K562 (cell line): ENCODE measurements around the gene ARL8A. TPM values are rescaled to one million over a fixed set of nuclear protein-coding genes. Genes with fewer than 3 reads are reported as not detected.
A peak's percentile ranks its signal among the peaks of the same experiment; 100 is the strongest.

Experiments used
- CBX3 ChIP-seq, 2 experiments: IDR thresholded peaks; 1 replicate in 1 of 2; 2 replicates in 1 of 2; pipeline ENCODE4 v1.6.1; 2012; ENCODE audit warnings: inconsistent platforms in 2 of 2, low read length in 2 of 2, borderline replicate concordance in 1 of 2, control low read depth in 1 of 2
- DIDO1 ChIP-seq: fragments of 450-650 bp; IDR thresholded peaks from 2 replicates; pipeline ENCODE4 v1.6.1; 2016; ENCODE audit warnings: low read depth, missing biosample characterization, missing genetic modification characterization
- HCFC1 ChIP-seq: IDR thresholded peaks from 2 replicates; pipeline ENCODE4 v1.6.1; 2012; ENCODE audit warnings: low read depth, low read length, improper control_type of control experiment
- IFI16 ChIP-seq: fragments of 250-450 bp; sonication (Bioruptor Pico); IDR thresholded peaks from 2 replicates; pipeline ENCODE4 v2.1.2; 2022; ENCODE audit warnings: mild to moderate bottlenecking, inconsistent platforms
- NFIX ChIP-seq: fragments of 250-450 bp; sonication (Bioruptor Pico); IDR thresholded peaks from 2 replicates; pipeline ENCODE4 v1.4.0; 2020; ENCODE audit warnings: low read depth, mild to moderate bottlenecking, moderate library complexity
- PCBP2 ChIP-seq: fragments of 200-400 bp; formaldehyde crosslinking; IDR thresholded peaks from 2 replicates; pipeline ENCODE4 v1.6.1; 2018; ENCODE audit warnings: low read length, low read depth, mild to moderate bottlenecking, moderate library complexity; ENCODE audit not compliant: poor library complexity, severe bottlenecking
- POLR2H ChIP-seq: IDR thresholded peaks from 2 replicates; pipeline ENCODE4 v1.6.1; 2016; ENCODE audit warnings: missing genetic modification characterization, low read depth, mild to moderate bottlenecking, control low read depth, missing compliant biosample characterization, moderate library complexity
- PTRF ChIP-seq: fragments of 450-650 bp; IDR thresholded peaks from 2 replicates; pipeline ENCODE4 v1.6.1; 2016; ENCODE audit warnings: mild to moderate bottlenecking, missing genetic modification characterization, missing compliant biosample characterization
- TAF15 ChIP-seq: fragments of 200-400 bp; formaldehyde crosslinking; IDR thresholded peaks from 2 replicates; pipeline ENCODE4 v1.6.1; 2017; ENCODE audit warnings: mild to moderate bottlenecking, low read depth, low read length, moderate library complexity
- ZNF134 ChIP-seq: fragments of 250-450 bp; sonication (Bioruptor Pico); conservative IDR thresholded peaks from 2 replicates; pipeline ENCODE4 v1.4.0; 2020
- ZNF780A ChIP-seq: fragments of 250-450 bp; sonication (Bioruptor Pico); IDR thresholded peaks from 2 replicates; pipeline ENCODE4 v1.5.0; 2021; ENCODE audit warnings: mild to moderate bottlenecking
- polyA plus RNA-seq, 8 experiments: library from polyadenylated mRNA; depleted of rRNA in 4 of 8; stranded (reverse) in 5 of 8; unstranded in 3 of 8; fragments of >200 nt; fragmentation: Nextera tagmentation in 2 of 8; fragmentation: Illumina TruSeq in 1 of 8; extraction: Ambion mirVana in 2 of 8; extraction: Trizol in 1 of 8; gene quantifications; 2 replicates each; pipeline versions ENCODE4 v1.2.1 to v1.2.3, GENCODE V29; 2011 to 2014; ENCODE audit warnings: inconsistent platforms in 1 of 8, missing spikeins in 1 of 8
- total RNA-seq, 7 experiments: library from RNA; depleted of rRNA in 6 of 7; stranded (reverse); fragments of >200 nt in 6 of 7; fragmentation: Illumina TruSeq in 2 of 7; extraction: Trizol in 2 of 7; gene quantifications; 2 replicates each; pipeline versions ENCODE4 v1.2.1 to v1.2.3, GENCODE V29; 2011 to 2021; ENCODE audit warnings: low replicate concordance in 1 of 7
- TF ChIP-seq, protein P1 (sequence below): fragments of 250-450 bp; sonication (Bioruptor Pico); IDR thresholded peaks from 2 replicates; pipeline ENCODE4 v1.9.0; 2021; ENCODE audit warnings: mild to moderate bottlenecking, inconsistent platforms
- TF ChIP-seq, protein P2 (sequence below): fragments of 450-650 bp; IDR thresholded peaks from 2 replicates; pipeline ENCODE4 v1.6.1; 2017; ENCODE audit warnings: antibody characterized with exemption
- TF ChIP-seq, protein P3 (sequence below): sonication (generic); formaldehyde crosslinking; IDR thresholded peaks from 2 replicates; pipeline ENCODE4 v1.8.0; 2022; ENCODE audit warnings: missing genetic modification reagents, mild to moderate bottlenecking, borderline replicate concordance
- TF ChIP-seq, protein P4 (sequence below): fragments of 450-650 bp; IDR thresholded peaks from 2 replicates; pipeline ENCODE4 v1.7.0; 2016; ENCODE audit warnings: borderline replicate concordance
- TF ChIP-seq, protein P5 (sequence below): fragments of 250-450 bp; sonication (Bioruptor Pico); IDR thresholded peaks from 2 replicates; pipeline ENCODE4 v1.4.0; 2020

Gene ARL8A
- total and polyA plus RNA-seq, 9 of the 15 experiments (the other 6 are each of a cell fraction or from before 2014, with no cell fraction given) = 0.17 to 27.3 (median 15.6) TPM

DNA sequence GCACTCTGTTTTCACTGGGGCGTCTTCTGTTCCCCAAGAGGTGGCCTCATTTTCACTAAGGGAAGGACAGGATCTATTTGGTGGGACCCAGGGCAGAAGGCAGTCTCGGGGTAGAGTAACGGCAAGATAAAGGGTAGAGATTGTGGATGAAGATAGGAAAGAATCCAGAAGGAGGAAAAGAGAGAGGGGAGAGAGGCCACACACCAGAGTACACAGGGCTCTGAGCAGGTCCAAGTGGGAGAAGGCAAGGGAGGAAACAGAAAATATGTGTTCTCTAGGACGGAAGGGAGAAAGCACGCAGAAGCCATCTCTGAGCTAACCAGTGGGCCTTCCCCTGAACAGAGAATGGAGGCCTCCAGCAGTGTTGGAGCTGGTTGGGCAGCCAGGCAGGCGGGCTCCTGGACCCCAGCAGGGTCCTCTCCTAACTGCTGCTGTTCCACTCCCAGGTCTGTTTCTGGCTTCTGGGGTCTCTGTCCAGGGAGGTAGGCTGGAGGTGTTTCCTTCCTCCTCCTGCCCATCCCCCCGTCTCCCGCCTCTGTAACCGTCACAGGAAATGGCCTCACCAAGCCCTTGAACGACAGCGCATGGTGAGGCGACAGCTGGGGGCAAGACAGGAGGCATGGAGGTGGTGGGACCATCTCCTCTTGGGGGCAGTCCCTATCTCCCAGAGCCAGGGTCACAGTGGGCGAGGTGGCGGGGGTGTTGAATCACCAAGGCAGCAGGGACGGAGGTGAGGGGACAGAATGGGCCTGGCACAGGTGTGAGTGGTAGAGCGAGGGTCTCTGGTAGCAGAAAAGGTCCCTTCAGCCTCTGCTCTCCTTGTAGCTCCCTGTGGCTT is 15.2 kb upstream of the ARL8A start (continued):
- peak; percentile 86 for TF ChIP-seq POLR2H (tag)
- 0 out of 2 replicates have a peak, but pooled peaks have one; percentile 32 for TF ChIP-seq ZNF134 (CRISPR knock-in tag)
- TF ChIP-seq IFI16 (CRISPR knock-in tag) = no peak
- no peak for TF ChIP-seq PCBP2
- TF ChIP-seq ZNF780A (CRISPR knock-in tag) = no peak
- TF ChIP-seq, protein P1, sequence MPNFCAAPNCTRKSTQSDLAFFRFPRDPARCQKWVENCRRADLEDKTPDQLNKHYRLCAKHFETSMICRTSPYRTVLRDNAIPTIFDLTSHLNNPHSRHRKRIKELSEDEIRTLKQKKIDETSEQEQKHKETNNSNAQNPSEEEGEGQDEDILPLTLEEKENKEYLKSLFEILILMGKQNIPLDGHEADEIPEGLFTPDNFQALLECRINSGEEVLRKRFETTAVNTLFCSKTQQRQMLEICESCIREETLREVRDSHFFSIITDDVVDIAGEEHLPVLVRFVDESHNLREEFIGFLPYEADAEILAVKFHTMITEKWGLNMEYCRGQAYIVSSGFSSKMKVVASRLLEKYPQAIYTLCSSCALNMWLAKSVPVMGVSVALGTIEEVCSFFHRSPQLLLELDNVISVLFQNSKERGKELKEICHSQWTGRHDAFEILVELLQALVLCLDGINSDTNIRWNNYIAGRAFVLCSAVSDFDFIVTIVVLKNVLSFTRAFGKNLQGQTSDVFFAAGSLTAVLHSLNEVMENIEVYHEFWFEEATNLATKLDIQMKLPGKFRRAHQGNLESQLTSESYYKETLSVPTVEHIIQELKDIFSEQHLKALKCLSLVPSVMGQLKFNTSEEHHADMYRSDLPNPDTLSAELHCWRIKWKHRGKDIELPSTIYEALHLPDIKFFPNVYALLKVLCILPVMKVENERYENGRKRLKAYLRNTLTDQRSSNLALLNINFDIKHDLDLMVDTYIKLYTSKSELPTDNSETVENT (CRISPR knock-in tag) = no peak; the same call in 1 of the 2 replicates
- peak; percentile 37; the same call in 1 of the 2 replicates for TF ChIP-seq HCFC1
- peak; percentile 35; the same call in 1 of the 2 replicates for TF ChIP-seq PTRF (tag)
- TF ChIP-seq, protein P2, sequence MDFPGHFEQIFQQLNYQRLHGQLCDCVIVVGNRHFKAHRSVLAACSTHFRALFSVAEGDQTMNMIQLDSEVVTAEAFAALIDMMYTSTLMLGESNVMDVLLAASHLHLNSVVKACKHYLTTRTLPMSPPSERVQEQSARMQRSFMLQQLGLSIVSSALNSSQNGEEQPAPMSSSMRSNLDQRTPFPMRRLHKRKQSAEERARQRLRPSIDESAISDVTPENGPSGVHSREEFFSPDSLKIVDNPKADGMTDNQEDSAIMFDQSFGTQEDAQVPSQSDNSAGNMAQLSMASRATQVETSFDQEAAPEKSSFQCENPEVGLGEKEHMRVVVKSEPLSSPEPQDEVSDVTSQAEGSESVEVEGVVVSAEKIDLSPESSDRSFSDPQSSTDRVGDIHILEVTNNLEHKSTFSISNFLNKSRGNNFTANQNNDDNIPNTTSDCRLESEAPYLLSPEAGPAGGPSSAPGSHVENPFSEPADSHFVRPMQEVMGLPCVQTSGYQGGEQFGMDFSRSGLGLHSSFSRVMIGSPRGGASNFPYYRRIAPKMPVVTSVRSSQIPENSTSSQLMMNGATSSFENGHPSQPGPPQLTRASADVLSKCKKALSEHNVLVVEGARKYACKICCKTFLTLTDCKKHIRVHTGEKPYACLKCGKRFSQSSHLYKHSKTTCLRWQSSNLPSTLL = peak; percentile 64; the same call in 1 of the 2 replicates
- no peak for TF ChIP-seq NFIX (CRISPR knock-in tag)
- TF ChIP-seq, protein P3, sequence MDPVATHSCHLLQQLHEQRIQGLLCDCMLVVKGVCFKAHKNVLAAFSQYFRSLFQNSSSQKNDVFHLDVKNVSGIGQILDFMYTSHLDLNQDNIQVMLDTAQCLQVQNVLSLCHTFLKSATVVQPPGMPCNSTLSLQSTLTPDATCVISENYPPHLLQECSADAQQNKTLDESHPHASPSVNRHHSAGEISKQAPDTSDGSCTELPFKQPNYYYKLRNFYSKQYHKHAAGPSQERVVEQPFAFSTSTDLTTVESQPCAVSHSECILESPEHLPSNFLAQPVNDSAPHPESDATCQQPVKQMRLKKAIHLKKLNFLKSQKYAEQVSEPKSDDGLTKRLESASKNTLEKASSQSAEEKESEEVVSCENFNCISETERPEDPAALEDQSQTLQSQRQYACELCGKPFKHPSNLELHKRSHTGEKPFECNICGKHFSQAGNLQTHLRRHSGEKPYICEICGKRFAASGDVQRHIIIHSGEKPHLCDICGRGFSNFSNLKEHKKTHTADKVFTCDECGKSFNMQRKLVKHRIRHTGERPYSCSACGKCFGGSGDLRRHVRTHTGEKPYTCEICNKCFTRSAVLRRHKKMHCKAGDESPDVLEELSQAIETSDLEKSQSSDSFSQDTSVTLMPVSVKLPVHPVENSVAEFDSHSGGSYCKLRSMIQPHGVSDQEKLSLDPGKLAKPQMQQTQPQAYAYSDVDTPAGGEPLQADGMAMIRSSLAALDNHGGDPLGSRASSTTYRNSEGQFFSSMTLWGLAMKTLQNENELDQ = no peak
- TF ChIP-seq DIDO1 (tag) = no peak
- TF ChIP-seq, protein P4, sequence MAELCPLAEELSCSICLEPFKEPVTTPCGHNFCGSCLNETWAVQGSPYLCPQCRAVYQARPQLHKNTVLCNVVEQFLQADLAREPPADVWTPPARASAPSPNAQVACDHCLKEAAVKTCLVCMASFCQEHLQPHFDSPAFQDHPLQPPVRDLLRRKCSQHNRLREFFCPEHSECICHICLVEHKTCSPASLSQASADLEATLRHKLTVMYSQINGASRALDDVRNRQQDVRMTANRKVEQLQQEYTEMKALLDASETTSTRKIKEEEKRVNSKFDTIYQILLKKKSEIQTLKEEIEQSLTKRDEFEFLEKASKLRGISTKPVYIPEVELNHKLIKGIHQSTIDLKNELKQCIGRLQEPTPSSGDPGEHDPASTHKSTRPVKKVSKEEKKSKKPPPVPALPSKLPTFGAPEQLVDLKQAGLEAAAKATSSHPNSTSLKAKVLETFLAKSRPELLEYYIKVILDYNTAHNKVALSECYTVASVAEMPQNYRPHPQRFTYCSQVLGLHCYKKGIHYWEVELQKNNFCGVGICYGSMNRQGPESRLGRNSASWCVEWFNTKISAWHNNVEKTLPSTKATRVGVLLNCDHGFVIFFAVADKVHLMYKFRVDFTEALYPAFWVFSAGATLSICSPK = 0 out of 2 replicates have a peak, but pooled peaks have one; percentile 35
- no peak for TF ChIP-seq TAF15
- TF ChIP-seq, protein P5, sequence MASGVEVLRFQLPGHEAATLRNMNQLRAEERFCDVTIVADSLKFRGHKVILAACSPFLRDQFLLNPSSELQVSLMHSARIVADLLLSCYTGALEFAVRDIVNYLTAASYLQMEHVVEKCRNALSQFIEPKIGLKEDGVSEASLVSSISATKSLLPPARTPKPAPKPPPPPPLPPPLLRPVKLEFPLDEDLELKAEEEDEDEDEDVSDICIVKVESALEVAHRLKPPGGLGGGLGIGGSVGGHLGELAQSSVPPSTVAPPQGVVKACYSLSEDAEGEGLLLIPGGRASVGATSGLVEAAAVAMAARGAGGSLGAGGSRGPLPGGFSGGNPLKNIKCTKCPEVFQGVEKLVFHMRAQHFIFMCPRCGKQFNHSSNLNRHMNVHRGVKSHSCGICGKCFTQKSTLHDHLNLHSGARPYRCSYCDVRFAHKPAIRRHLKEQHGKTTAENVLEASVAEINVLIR (CRISPR knock-in tag) = peak; percentile 38; the same call in 1 of the 2 replicates
- no peak for TF ChIP-seq CBX3 (IDR thresholded peaks at IDR 0.05; ENCODE audit: borderline replicate concordance in 1 of 2, low read length in 2 of 2)
